Measurements from ENCODE around the gene FRMPD4.

- TF ChIP-seq CTCF (IDR thresholded peaks at IDR 0.05; ENCODE audit: low read length) (no peak), EZH2 (optimal IDR thresholded peaks at IDR 0.05; ENCODE audit: low read depth, low read length) (no peak)
Measured at GRCh38 chrX:12115377-12115776, 22.9 kb upstream of the FRMPD4 start.
